ENCODE data around the gene RHBDL3. TPM values are rescaled to one million over a fixed set of nuclear protein-coding genes. Genes with fewer than 3 reads are reported as not detected.

Gene RHBDL3
- total and polyA plus RNA-seq, 2 of the 8 experiments (the other 6 are each of a cell fraction or from before 2014, with no cell fraction given), result 9.6 to 12.2 TPM

GRCh38 chr17:32271844-32272243 lies 6.2 kb downstream of the RHBDL3 start:
- WGBS, 2 experiments (ENCODE audit: extremely low coverage in 1 of 2, insufficient coverage in 1 of 2, insufficient read length in 1 of 2, insufficient replicate concordance in 2 of 2, low coverage in 1 of 2, low lambda C conversion rate in 2 of 2, missing lambda C conversion rate in 1 of 2), result 92% methylated on average over 8 of the region's 8 CpGs; no CpG with 5 or more reads in 1 of the 2 experiments
- no peak overlapping the region for H3K14ac ChIP-seq (ENCODE audit: insufficient read length)
- no peak overlapping the region for H2BK15ac ChIP-seq (ENCODE audit: low read length)
- no peak overlapping the region for H2BK20ac ChIP-seq (ENCODE audit: low read length)
- H3K4me1 ChIP-seq (replicated peaks in 1 of 4; ENCODE audit: control insufficient read depth in 3 of 4, insufficient read depth in 4 of 4, low read length in 3 of 4), result peaks cover 6 to 34% (median 24%) of the 10 kb centered on the region in 4 experiments
- H3K27me3 ChIP-seq (replicated peaks in 1 of 4; ENCODE audit: control insufficient read depth in 3 of 4, extremely low read depth in 1 of 4, insufficient read depth in 3 of 4, low read length in 3 of 4), result peaks cover 0 to 18% (median 17%) of the 10 kb centered on the region in 4 experiments; a peak in 5 of 7 replicates
- H2AK5ac ChIP-seq (ENCODE audit: low read depth, low read length), result no peak overlapping the region
- H3K79me2 ChIP-seq (ENCODE audit: control insufficient read depth in 1 of 2, insufficient read depth in 2 of 2, low read length in 2 of 2), result peaks cover 0 to 16% of the 10 kb centered on the region in 2 experiments; a peak in 1 of 4 replicates
- ChIA-PET POLR2A (ENCODE audit: partially characterized antibody) (interaction anchor here (0.8 to 2.5 kb wide), 5 partner anchors 9 to 77 kb away, joined by 3 to 15 read pairs (median 3); no protein-coding TSS in a partner anchor), CTCF (ENCODE audit: partially characterized antibody) (interaction anchor here (1.1 to 2.8 kb wide), 9 partner anchors 8 to 51 kb away, joined by 3 to 12 read pairs (median 7); no protein-coding TSS in a partner anchor)
- no peak overlapping the region for H2BK120ac ChIP-seq (replicated peaks; ENCODE audit: low read depth, low read length)
- FAIRE-seq (no peak), DNase-seq (ENCODE audit: low read depth in 1 of 2, low spot score in 2 of 2) (no peak)
- TF ChIP-seq EP300 (IDR thresholded peaks at IDR 0.05; ENCODE audit: borderline replicate concordance in 1 of 2, low read depth in 2 of 2, low read length in 2 of 2) (no peak), HDAC2 (IDR thresholded peaks at IDR 0.05; ENCODE audit: borderline replicate concordance in 1 of 2, low read depth in 2 of 2, low read length in 2 of 2) (peak in 1 of 2 experiments; percentile 87; a peak in 1 of 4 replicates), CHD1 (IDR thresholded peaks at IDR 0.05; ENCODE audit: low read depth, low read length) (no peak), KDM1A (IDR thresholded peaks at IDR 0.05; ENCODE audit: borderline replicate concordance, low read length) (peak; percentile 93), KDM4A (IDR thresholded peaks at IDR 0.05; ENCODE audit: low read depth, low read length, severe bottlenecking) (no peak), SIX5 (IDR thresholded peaks at IDR 0.05; ENCODE audit: low read depth, low read length) (no peak), YY1 (IDR thresholded peaks at IDR 0.05; ENCODE audit: low read depth, low read length) (no peak)
- no peak overlapping the region for H4K8ac ChIP-seq (ENCODE audit: extremely low read depth, insufficient read depth, low read length)
- no peak overlapping the region for H3K18ac ChIP-seq (ENCODE audit: extremely low read depth, low read length)
- no peak overlapping the region for H3K4me3 ChIP-seq (ENCODE audit: extremely low read depth in 1 of 4, insufficient read depth in 2 of 4, low read depth in 3 of 4, low read length in 4 of 4)
- no peak overlapping the region for H4K91ac ChIP-seq (replicated peaks; ENCODE audit: insufficient read length, low read length)
- no peak overlapping the region for H2BK5ac ChIP-seq (ENCODE audit: low read depth, low read length)
- no peak overlapping the region; a peak in 1 of 4 replicates for H3K4me2 ChIP-seq (ENCODE audit: insufficient read depth in 1 of 2, low read depth in 2 of 2, low read length in 2 of 2)
- no peak overlapping the region for H3K56ac ChIP-seq (replicated peaks; ENCODE audit: insufficient read length, low read depth, low read length)
- no peak overlapping the region for H3K27ac ChIP-seq (ENCODE audit: low read depth, low read length)
- H3K36me3 ChIP-seq (ENCODE audit: control insufficient read depth in 2 of 4, insufficient read depth in 4 of 4, low read length in 3 of 4), result no peaks in the 10 kb centered on the region
- H3K4ac ChIP-seq (replicated peaks; ENCODE audit: insufficient read length, low read depth, low read length), result no peak overlapping the region
- H3K23ac ChIP-seq (ENCODE audit: insufficient read length), result no peak overlapping the region
- no peak overlapping the region for H3K9ac ChIP-seq (replicated peaks in 1 of 4; ENCODE audit: extremely low read depth in 1 of 4, low read depth in 3 of 4, low read length in 3 of 4)
- H3K79me1 ChIP-seq (ENCODE audit: low read depth, low read length), result peaks cover 13% of the 10 kb centered on the region
- no peak overlapping the region for H4K5ac ChIP-seq (ENCODE audit: insufficient read length, low read depth, low read length)
- H2BK12ac ChIP-seq (ENCODE audit: low read depth, low read length), result no peak overlapping the region
- peaks cover 6% of the 10 kb centered on the region; the same call in 1 of the 2 replicates for H3K23me2 ChIP-seq (ENCODE audit: low read depth, low read length)
- H2AFZ ChIP-seq (ENCODE audit: low read length), result no peak overlapping the region
- peaks cover 0 to 5% of the 10 kb centered on the region in 2 experiments for H4K20me1 ChIP-seq (replicated peaks in 1 of 2; ENCODE audit: control insufficient read depth in 1 of 2, insufficient read depth in 2 of 2, low read length in 2 of 2)
- no peaks in the 10 kb centered on the region for H3K9me3 ChIP-seq (ENCODE audit: insufficient read depth in 2 of 2, low read depth in 1 of 2, low read length in 1 of 2)
